Tibial artery (tissue), 4 donors: ENCODE results near the gene PAM.
"Not testable (repeated sequence)": the region's sequence is repeated elsewhere in the genome, so short reads cannot be mapped to it uniquely, and the experiment has no call there.

Experiments
- DNase-seq, 2 donors: peaks; one replicate each; pipeline ENCODE4 v3.0.0-alpha.2; 2019
- H3K27ac ChIP-seq, 2 donors: fragments of 200-600 bp; sonication (generic) in 1 of 2; 1 replicate in 1 of 2; 2 replicates in 1 of 2; pipeline ENCODE4 v1.5.1; 2018 to 2019; ENCODE audit warnings: mild to moderate bottlenecking in 1 of 2
- H3K27me3 ChIP-seq, 2 donors: fragments of 200-600 bp; sonication (generic) in 1 of 2; one replicate each; pipeline versions ENCODE4 v1.5.1 to v1.6.0; 2016 to 2019
- H3K36me3 ChIP-seq, 3 donors: fragments of 200-600 bp; sonication (generic) in 2 of 3; one replicate each; pipeline ENCODE4 v1.5.1; 2016 to 2019; ENCODE audit warnings: mild to moderate bottlenecking in 2 of 3
- H3K4me1 ChIP-seq, 4 donors: fragments of 200-600 bp; sonication (generic) in 2 of 4; 1 replicate in 3 of 4; 2 replicates in 1 of 4; pipeline ENCODE4 v1.5.1; 2016 to 2019
- H3K4me3 ChIP-seq, 2 donors: fragments of 200-600 bp; sonication (generic) in 1 of 2; 1 replicate in 1 of 2; 2 replicates in 1 of 2; pipeline ENCODE4 v1.5.1; 2018 to 2019; ENCODE audit warnings: mild to moderate bottlenecking in 2 of 2
- H3K9me3 ChIP-seq, 3 donors: fragments of 200-600 bp; sonication (generic) in 1 of 3; one replicate each; pipeline ENCODE4 v1.5.1; 2016 to 2019
- intact Hi-C: fragments of 100-400 bp; cut with DNase I; formaldehyde crosslinking; loops from one replicate; pipeline ENCODE4 v1.15.0; 2023; ENCODE audit warnings: low total_unique reads
- TF ChIP-seq, protein P1 (sequence below), 2 experiments: fragments of 200-600 bp in 1 of 2; fragments of 450-650 bp in 1 of 2; IDR thresholded peaks; one replicate each; pipeline ENCODE4 v1.5.1; 2017 to 2019; ENCODE audit warnings: antibody characterized with exemption in 2 of 2, mild to moderate bottlenecking in 1 of 2, moderate library complexity in 1 of 2

The PAM gene

GRCh38 chr5:103057208-103058130 lies 302.4 kb downstream of the PAM start:
- no peaks in the 10 kb centered on the region for H3K36me3 ChIP-seq
- H3K4me3 ChIP-seq: no peak overlapping the region
- intact Hi-C loops: no loop called here
- DNase-seq: no peak
- no peak overlapping the region for H3K27ac ChIP-seq
- no peaks in the 10 kb centered on the region for H3K4me1 ChIP-seq
- H3K9me3 ChIP-seq: no peaks in the 10 kb centered on the region
- no peaks in the 10 kb centered on the region for H3K27me3 ChIP-seq
- TF ChIP-seq, protein P1, sequence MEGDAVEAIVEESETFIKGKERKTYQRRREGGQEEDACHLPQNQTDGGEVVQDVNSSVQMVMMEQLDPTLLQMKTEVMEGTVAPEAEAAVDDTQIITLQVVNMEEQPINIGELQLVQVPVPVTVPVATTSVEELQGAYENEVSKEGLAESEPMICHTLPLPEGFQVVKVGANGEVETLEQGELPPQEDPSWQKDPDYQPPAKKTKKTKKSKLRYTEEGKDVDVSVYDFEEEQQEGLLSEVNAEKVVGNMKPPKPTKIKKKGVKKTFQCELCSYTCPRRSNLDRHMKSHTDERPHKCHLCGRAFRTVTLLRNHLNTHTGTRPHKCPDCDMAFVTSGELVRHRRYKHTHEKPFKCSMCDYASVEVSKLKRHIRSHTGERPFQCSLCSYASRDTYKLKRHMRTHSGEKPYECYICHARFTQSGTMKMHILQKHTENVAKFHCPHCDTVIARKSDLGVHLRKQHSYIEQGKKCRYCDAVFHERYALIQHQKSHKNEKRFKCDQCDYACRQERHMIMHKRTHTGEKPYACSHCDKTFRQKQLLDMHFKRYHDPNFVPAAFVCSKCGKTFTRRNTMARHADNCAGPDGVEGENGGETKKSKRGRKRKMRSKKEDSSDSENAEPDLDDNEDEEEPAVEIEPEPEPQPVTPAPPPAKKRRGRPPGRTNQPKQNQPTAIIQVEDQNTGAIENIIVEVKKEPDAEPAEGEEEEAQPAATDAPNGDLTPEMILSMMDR (IDR thresholded peaks at IDR 0.05): no peak

- TF ChIP-seq, protein P1 (IDR thresholded peaks at IDR 0.05): no peak
- H3K36me3 ChIP-seq: no peaks in the 10 kb centered on the region
- H3K27ac ChIP-seq: no peak overlapping the region
- H3K9me3 ChIP-seq: no peaks in the 10 kb centered on the region
- no peaks in the 10 kb centered on the region for H3K27me3 ChIP-seq
- intact Hi-C loops: no loop called here
- DNase-seq: no peak
- H3K4me1 ChIP-seq: no peaks in the 10 kb centered on the region
- no peak overlapping the region for H3K4me3 ChIP-seq
Measured at GRCh38 chr5:103059525-103059924, 304.4 kb downstream of the PAM start.

- H3K4me1 ChIP-seq: no peaks in the 10 kb centered on the region
- H3K27me3 ChIP-seq: no peaks in the 10 kb centered on the region
- TF ChIP-seq, protein P1 (IDR thresholded peaks at IDR 0.05): no peak
- H3K36me3 ChIP-seq: no peaks in the 10 kb centered on the region
- H3K4me3 ChIP-seq: no peak overlapping the region
- no peak for DNase-seq
- H3K9me3 ChIP-seq: no peaks in the 10 kb centered on the region
- H3K27ac ChIP-seq: no peak overlapping the region
- intact Hi-C loops: no loop called here
Measured at GRCh38 chr5:103060424-103060954, 305.4 kb downstream of the PAM start.

- intact Hi-C loops: no loop called here
- TF ChIP-seq, protein P1 (IDR thresholded peaks at IDR 0.05): no peak
- Histone ChIP-seq H3K36me3 (no peaks in the 10 kb centered on the region), H3K27me3 (no peaks in the 10 kb centered on the region), H3K4me3 (no peak overlapping the region), H3K9me3 (no peaks in the 10 kb centered on the region), H3K27ac (no peak overlapping the region), H3K4me1 (no peaks in the 10 kb centered on the region)
- DNase-seq: no peak
Measured at GRCh38 chr5:103066326-103066725, 311.2 kb downstream of the PAM start.

GRCh38 chr5:103073500-103073899 lies 318.4 kb downstream of the PAM start:
- intact Hi-C loops, H3K4me3 ChIP-seq, H3K27me3 ChIP-seq, H3K27ac ChIP-seq, H3K4me1 ChIP-seq, DNase-seq, H3K36me3 ChIP-seq: not testable (repeated sequence)
- peaks cover 0 to 47% (median 36%) of the 10 kb centered on the region in 3 donors for H3K9me3 ChIP-seq

DNA sequence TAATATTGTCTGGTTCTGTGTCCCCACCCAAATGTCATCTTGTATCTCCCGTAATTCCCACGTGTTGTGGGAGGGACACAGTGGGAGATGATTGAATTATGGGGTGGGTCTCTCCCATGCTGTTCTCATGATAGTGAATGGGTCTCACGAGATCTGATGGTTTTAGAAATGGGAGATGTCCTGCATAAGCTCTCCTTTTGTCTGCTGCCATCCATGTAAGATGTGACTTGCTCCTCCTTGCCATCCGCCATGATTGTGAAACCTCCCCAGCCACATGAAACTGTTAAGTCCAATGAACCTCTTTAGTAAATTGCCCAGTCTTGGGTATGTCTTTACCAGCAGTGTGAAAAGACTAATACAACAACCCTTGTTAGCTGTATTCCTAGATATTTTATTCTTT lies 320.3 kb downstream of the PAM start:
- no peak overlapping the region for H3K4me3 ChIP-seq
- no peaks in the 10 kb centered on the region for H3K27me3 ChIP-seq
- intact Hi-C loops: no loop called here
- no peaks in the 10 kb centered on the region for H3K4me1 ChIP-seq
- H3K27ac ChIP-seq: no peak overlapping the region
- TF ChIP-seq, protein P1 (IDR thresholded peaks at IDR 0.05): no peak
- no peaks in the 10 kb centered on the region for H3K36me3 ChIP-seq
- peaks cover 3 to 61% (median 54%) of the 10 kb centered on the region in 3 donors for H3K9me3 ChIP-seq
- DNase-seq: no peak
